Neural progenitor cell (in vitro differentiated cells): ENCODE results near the gene ZFYVE21. TPM values are rescaled to one million over a fixed set of nuclear protein-coding genes. Genes with fewer than 3 reads are reported as not detected.

Experiments
- DNase-seq: peaks from one replicate; pipeline ENCODE4 v3.0.0-alpha.2; 2016; ENCODE audit warnings: low spot score
- H2AFZ ChIP-seq: fragments of 200-600 bp; sonication (generic); replicated peaks from 2 replicates; pipeline ENCODE4 v1.6.1; 2016; ENCODE audit warnings: antibody characterized with exemption
- H3F3A ChIP-seq: fragments of 200-600 bp; sonication (generic); 2 replicates; pipeline ENCODE4 v1.6.1; 2016; ENCODE audit warnings: antibody characterized with exemption, low read depth
- H3K27ac ChIP-seq: fragments of 200-600 bp; sonication (generic); 2 replicates; pipeline ENCODE4 v1.5.1; 2016; ENCODE audit warnings: mild to moderate bottlenecking
- H3K27me3 ChIP-seq: fragments of 200-600 bp; sonication (generic); 2 replicates; pipeline ENCODE4 v1.6.1; 2016; ENCODE audit warnings: mild to moderate bottlenecking, moderate library complexity
- H3K36me3 ChIP-seq: fragments of 200-600 bp; sonication (generic); 2 replicates; pipeline ENCODE4 v1.5.1; 2016
- H3K4me1 ChIP-seq: fragments of 200-600 bp; sonication (generic); 2 replicates; pipeline ENCODE4 v1.6.1; 2016; ENCODE audit warnings: mixed run types
- H3K4me2 ChIP-seq: fragments of 200-600 bp; sonication (generic); 2 replicates; pipeline ENCODE4 v1.6.1; 2016
- H3K4me3 ChIP-seq: fragments of 200-600 bp; sonication (generic); 2 replicates; pipeline ENCODE4 v1.5.1; 2016
- H3K79me2 ChIP-seq: fragments of 200-600 bp; sonication (generic); 2 replicates; pipeline ENCODE4 v1.6.1; 2016; ENCODE audit warnings: low read depth
- H3K9ac ChIP-seq: fragments of 200-600 bp; sonication (generic); 2 replicates; pipeline ENCODE4 v1.6.1; 2016
- H3K9me3 ChIP-seq: fragments of 200-600 bp; sonication (generic); 2 replicates; pipeline ENCODE4 v1.5.1; 2016; ENCODE audit warnings: low read depth
- H4K20me1 ChIP-seq: fragments of 200-600 bp; sonication (generic); 2 replicates; pipeline ENCODE4 v1.6.1; 2016; ENCODE audit warnings: low read depth
- H3K27ac Mint-ChIP-seq: 3 replicates; pipeline ENCODE4 v1.8.0; 2021; ENCODE audit warnings: mixed read lengths
- H3K27me3 Mint-ChIP-seq: 2 replicates; pipeline ENCODE4 v1.8.0; 2022; ENCODE audit warnings: low read depth, mild to moderate bottlenecking, inconsistent platforms, moderate library complexity, mixed read lengths; ENCODE audit not compliant: insufficient read depth
- H3K36me3 Mint-ChIP-seq: 3 replicates; pipeline ENCODE4 v1.8.0; 2021; ENCODE audit warnings: mixed read lengths
- H3K4me1 Mint-ChIP-seq: 3 replicates; pipeline ENCODE4 v1.8.0; 2021; ENCODE audit warnings: mixed read lengths
- H3K4me3 Mint-ChIP-seq: 3 replicates; pipeline ENCODE4 v1.8.0; 2021; ENCODE audit warnings: mild to moderate bottlenecking, moderate library complexity, mixed read lengths
- H3K9me3 Mint-ChIP-seq: 3 replicates; pipeline ENCODE4 v1.8.0; 2020; ENCODE audit warnings: mixed read lengths
- EZH2 ChIP-seq: fragments of 200-600 bp; sonication (generic); IDR thresholded peaks from 2 replicates; pipeline ENCODE4 v1.6.1; 2017; ENCODE audit warnings: antibody characterized with exemption, mild to moderate bottlenecking, moderate library complexity
- EZH2phosphoT487 ChIP-seq: fragments of 200-600 bp; sonication (generic); IDR thresholded peaks from 2 replicates; pipeline ENCODE4 v1.6.1; 2017; ENCODE audit warnings: antibody characterized with exemption
- total RNA-seq: library from RNA; depleted of rRNA; stranded (reverse); fragments of >200 nt; gene quantifications from 2 replicates; pipeline ENCODE4 v1.2.3, GENCODE V29; 2015; ENCODE audit warnings: low replicate concordance
- TF ChIP-seq, protein P1 (sequence below): fragments of 200-600 bp; sonication (generic); IDR thresholded peaks from 2 replicates; pipeline ENCODE4 v1.5.1; 2017; ENCODE audit warnings: antibody characterized with exemption, mild to moderate bottlenecking

Gene ZFYVE21
- total RNA-seq, 1 donor from 2014 or later = 46.2 TPM

DNA sequence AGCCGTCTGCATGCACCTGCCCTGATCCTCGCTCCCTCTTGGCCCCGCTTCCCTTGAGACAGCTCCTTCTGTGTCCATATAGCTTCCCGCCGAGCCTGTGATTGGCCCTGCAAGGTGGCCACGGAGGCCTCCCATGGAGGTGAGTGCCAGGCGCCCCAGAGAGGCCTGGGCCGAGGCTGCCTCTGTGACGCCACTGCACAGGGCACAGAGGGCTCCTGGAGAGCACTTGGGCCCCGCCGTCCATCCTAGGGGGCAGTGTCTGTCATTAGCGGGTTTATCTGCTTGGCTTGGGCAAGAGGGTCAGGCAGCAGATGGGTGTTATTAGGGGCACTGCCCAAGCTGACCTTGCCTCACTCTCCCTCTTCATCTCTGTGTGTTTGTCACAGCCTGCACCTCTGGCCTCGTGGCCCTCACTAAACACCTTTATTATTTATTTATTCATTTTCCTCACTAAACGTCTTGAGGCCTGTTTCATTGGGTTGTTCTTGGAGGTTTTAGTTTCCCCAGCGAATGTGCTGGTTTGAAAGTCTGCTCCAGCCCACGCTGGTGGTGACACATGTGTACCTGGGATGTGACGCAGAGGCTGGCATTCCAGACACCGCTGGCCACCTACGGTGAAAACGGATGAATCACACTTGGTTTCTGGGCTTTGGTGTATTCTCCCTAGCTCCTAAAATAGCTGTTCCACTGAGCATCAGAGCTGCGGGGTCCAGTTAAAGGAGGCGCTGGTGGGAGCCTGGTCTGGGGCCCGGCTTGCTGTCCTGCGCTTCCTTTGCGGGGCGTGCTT is 5.9 kb downstream of the ZFYVE21 start:
- H3K79me2 ChIP-seq = peaks cover 84% of the 10 kb centered on the region
- no peak for DNase-seq
- H3K27me3 ChIP-seq = no peaks in the 10 kb centered on the region
- Mint-ChIP-seq H3K27me3 (peaks cover 10% of the 10 kb centered on the region), H3K4me3 (no peak overlapping the region), H3K9me3 (no peaks in the 10 kb centered on the region), H3K36me3 (peaks cover 8% of the 10 kb centered on the region), H3K4me1 (peaks cover 36% of the 10 kb centered on the region), H3K27ac (no peak overlapping the region)
- peaks cover 10% of the 10 kb centered on the region for H3K4me1 ChIP-seq
- H3K27ac ChIP-seq = no peak overlapping the region
- H3K4me3 ChIP-seq = no peak overlapping the region
- no peaks in the 10 kb centered on the region for H3K9me3 ChIP-seq
- no peak overlapping the region for H2AFZ ChIP-seq
- H3F3A ChIP-seq = no peaks in the 10 kb centered on the region
- peaks cover 84% of the 10 kb centered on the region for H4K20me1 ChIP-seq
- no peak overlapping the region for H3K9ac ChIP-seq
- TF ChIP-seq EZH2phosphoT487 = no peak
- TF ChIP-seq, protein P1, sequence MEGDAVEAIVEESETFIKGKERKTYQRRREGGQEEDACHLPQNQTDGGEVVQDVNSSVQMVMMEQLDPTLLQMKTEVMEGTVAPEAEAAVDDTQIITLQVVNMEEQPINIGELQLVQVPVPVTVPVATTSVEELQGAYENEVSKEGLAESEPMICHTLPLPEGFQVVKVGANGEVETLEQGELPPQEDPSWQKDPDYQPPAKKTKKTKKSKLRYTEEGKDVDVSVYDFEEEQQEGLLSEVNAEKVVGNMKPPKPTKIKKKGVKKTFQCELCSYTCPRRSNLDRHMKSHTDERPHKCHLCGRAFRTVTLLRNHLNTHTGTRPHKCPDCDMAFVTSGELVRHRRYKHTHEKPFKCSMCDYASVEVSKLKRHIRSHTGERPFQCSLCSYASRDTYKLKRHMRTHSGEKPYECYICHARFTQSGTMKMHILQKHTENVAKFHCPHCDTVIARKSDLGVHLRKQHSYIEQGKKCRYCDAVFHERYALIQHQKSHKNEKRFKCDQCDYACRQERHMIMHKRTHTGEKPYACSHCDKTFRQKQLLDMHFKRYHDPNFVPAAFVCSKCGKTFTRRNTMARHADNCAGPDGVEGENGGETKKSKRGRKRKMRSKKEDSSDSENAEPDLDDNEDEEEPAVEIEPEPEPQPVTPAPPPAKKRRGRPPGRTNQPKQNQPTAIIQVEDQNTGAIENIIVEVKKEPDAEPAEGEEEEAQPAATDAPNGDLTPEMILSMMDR = no peak
- no peak for TF ChIP-seq EZH2
- H3K36me3 ChIP-seq = no peaks in the 10 kb centered on the region
- H3K4me2 ChIP-seq = no peak overlapping the region

DNA sequence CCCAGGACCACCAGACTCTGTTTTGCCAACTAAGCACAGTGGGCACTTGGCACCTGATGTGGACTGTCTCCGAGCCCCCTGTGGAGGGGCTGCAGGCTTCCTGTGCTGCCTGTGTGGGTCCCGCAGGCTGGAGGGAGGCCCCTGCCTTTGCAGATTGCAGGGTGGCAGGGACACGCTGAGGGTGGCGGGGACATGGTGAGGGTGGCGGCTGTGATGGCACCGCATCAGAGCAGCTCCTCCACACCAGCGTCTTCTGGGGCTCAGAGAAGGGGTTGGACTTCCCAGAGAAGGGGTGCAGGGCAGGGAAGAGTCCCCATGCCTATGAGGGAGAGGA is 8.1 kb downstream of the ZFYVE21 start:
- H3K36me3 Mint-ChIP-seq = no peaks in the 10 kb centered on the region
- Histone ChIP-seq H3F3A (no peaks in the 10 kb centered on the region), H3K27me3 (no peaks in the 10 kb centered on the region), H3K27ac (no peak overlapping the region), H3K9me3 (no peaks in the 10 kb centered on the region), H3K4me1 (no peaks in the 10 kb centered on the region), H3K4me3 (no peak overlapping the region), H3K36me3 (no peaks in the 10 kb centered on the region), H3K79me2 (peaks cover 62% of the 10 kb centered on the region), H3K4me2 (no peak overlapping the region), H2AFZ (no peak overlapping the region), H3K9ac (no peak overlapping the region), H4K20me1 (peaks cover 70% of the 10 kb centered on the region)
- H3K4me3 Mint-ChIP-seq = no peak overlapping the region
- peaks cover 14% of the 10 kb centered on the region for H3K4me1 Mint-ChIP-seq
- no peaks in the 10 kb centered on the region for H3K9me3 Mint-ChIP-seq
- H3K27me3 Mint-ChIP-seq = peaks cover 5% of the 10 kb centered on the region
- no peak for DNase-seq
- TF ChIP-seq EZH2 = no peak
- TF ChIP-seq, protein P1 = no peak
- no peak for TF ChIP-seq EZH2phosphoT487
- H3K27ac Mint-ChIP-seq = no peak overlapping the region

DNA sequence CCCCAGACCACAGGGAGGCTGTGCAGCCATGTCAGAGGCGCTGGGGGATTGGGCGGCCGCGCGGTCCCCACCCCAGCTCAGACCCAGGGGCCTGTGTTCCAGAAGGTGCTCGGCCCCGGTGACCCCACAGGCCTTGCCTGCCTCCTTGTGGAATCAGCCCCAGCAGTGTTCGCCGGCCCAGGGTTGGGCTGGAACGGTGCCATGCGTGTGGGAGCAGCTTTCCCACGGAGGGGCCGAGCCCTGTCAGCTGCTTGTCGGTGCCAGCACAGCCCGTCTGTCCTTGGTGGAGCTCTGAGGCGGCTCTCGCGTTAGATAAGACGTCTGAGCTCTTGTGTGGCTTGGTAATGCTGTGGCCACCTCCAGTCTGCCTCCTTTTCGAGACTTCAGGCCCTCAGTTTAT is 8.5 kb downstream of the ZFYVE21 start:
- no peaks in the 10 kb centered on the region for H3K9me3 ChIP-seq

More for the DNA sequence above, 8.5 kb downstream of the ZFYVE21 start:
- Mint-ChIP-seq H3K27me3 (peaks cover 3% of the 10 kb centered on the region), H3K9me3 (no peaks in the 10 kb centered on the region), H3K27ac (no peak overlapping the region), H3K4me3 (no peak overlapping the region), H3K4me1 (peaks cover 11% of the 10 kb centered on the region), H3K36me3 (no peaks in the 10 kb centered on the region)
- no peaks in the 10 kb centered on the region for H3K4me1 ChIP-seq
- peaks cover 58% of the 10 kb centered on the region for H3K79me2 ChIP-seq
- H3K27me3 ChIP-seq = no peaks in the 10 kb centered on the region
- no peak overlapping the region for H3K9ac ChIP-seq
- no peaks in the 10 kb centered on the region for H3K36me3 ChIP-seq
- TF ChIP-seq, protein P1 = no peak
- no peak for TF ChIP-seq EZH2phosphoT487
- no peak overlapping the region for H3K4me2 ChIP-seq
- no peaks in the 10 kb centered on the region for H3F3A ChIP-seq
- no peak for DNase-seq
- no peak overlapping the region for H3K4me3 ChIP-seq
- H4K20me1 ChIP-seq = peaks cover 66% of the 10 kb centered on the region
- H2AFZ ChIP-seq = no peak overlapping the region
- H3K27ac ChIP-seq = no peak overlapping the region
